ENCODE measurements around the gene C6orf136.
"Not testable (repeated sequence)": the region's sequence is repeated elsewhere in the genome, so short reads cannot be mapped to it uniquely, and the experiment has no call there.

C6orf136 gene

GRCh38 chr6:30646450-30647241 is at the start of gene C6orf136:
Gene C6orf136 (plus strand): TSS chr6:30647133. CDS start chr6:30647232, 99 bp downstream.
- peak; percentile 80 for DNase-seq

GRCh38 chr6:30597315-30598144 is 49.4 kb upstream of the C6orf136 start:
- DNase-seq: not testable (repeated sequence)

- no peak for DNase-seq
Measured at GRCh38 chr6:30598912-30599624, 47.9 kb upstream of the C6orf136 start.

- DNase-seq: no peak
Measured at GRCh38 chr6:30599625-30600324, 47.2 kb upstream of the C6orf136 start.

- DNase-seq: no peak
Measured at GRCh38 chr6:30600451-30600961, 46.4 kb upstream of the C6orf136 start.

GRCh38 chr6:30601436-30601814 is 45.5 kb upstream of the C6orf136 start:
- no peak for DNase-seq

GRCh38 chr6:30601815-30602641 is 44.9 kb upstream of the C6orf136 start:
- DNase-seq: no peak

GRCh38 chr6:30603961-30604360 is 43.0 kb upstream of the C6orf136 start:
- no peak for DNase-seq

- no peak for DNase-seq
Measured at GRCh38 chr6:30610065-30610464, 36.9 kb upstream of the C6orf136 start.

- no peak for DNase-seq
Measured at GRCh38 chr6:30611150-30611855, 35.6 kb upstream of the C6orf136 start.

GRCh38 chr6:30611856-30612194 is 35.1 kb upstream of the C6orf136 start:
- no peak for DNase-seq

- no peak for DNase-seq
Measured at GRCh38 chr6:30612213-30612612, 34.7 kb upstream of the C6orf136 start.

GRCh38 chr6:30612687-30613248 is 34.2 kb upstream of the C6orf136 start:
- DNase-seq: no peak

- DNase-seq: no peak
Measured at GRCh38 chr6:30613251-30614043, 33.5 kb upstream of the C6orf136 start.

- DNase-seq: no peak
Measured at GRCh38 chr6:30614044-30614842, 32.7 kb upstream of the C6orf136 start.

GRCh38 chr6:30614843-30615218 is 32.1 kb upstream of the C6orf136 start:
- DNase-seq: peak; percentile 95

- peak; percentile 21 for DNase-seq
Measured at GRCh38 chr6:30615219-30615957, 31.5 kb upstream of the C6orf136 start.
